NT2/D1 (cell line): ENCODE results near the gene VAV3.

Experiments used
- SUZ12 ChIP-seq: IDR thresholded peaks from 2 replicates; pipeline ENCODE4 v1.6.1; 2011; ENCODE audit not compliant: insufficient read length, insufficient read depth; ENCODE audit errors: extremely low read depth
- ZNF274 ChIP-seq: IDR thresholded peaks from 2 replicates; pipeline ENCODE4 v1.6.1; 2011; ENCODE audit warnings: mild to moderate bottlenecking, low read depth, low read length

DNA sequence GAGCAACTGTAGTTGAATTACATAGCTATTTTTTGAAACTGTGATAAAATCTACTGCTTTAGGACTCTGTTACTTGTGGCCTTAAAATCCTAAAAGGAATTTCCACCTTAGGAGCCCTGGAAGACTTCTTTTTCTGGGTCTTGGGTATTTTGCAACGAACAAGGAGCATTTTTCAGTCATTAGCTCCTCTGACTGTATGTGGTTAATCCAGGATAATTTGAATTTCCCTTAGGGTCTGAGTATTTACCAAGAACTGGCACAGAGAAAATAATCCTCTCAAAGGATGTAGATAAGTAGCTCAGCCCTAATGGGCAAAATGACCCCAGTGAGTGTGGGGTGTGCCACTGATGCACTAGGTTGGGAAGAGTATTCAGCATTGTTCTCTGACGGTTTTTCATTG, 170.4 kb downstream of the VAV3 start:
- no peak for TF ChIP-seq SUZ12
- TF ChIP-seq ZNF274: no peak
